Stimulated activated CD8-positive, alpha-beta memory T cell treated with anti-CD3 and anti-CD28 coated beads, Interleukin-4, amount 100 ng/mL, for 4 hours (primary cell): ENCODE data around the gene STOML3.
"Not testable (repeated sequence)": the region's sequence is repeated elsewhere in the genome, so short reads cannot be mapped to it uniquely, and the experiment has no call there.

Experiments
- DNase-seq, 2 donors: peaks; one replicate each; pipeline ENCODE4 v3.0.0-alpha.2; 2020; ENCODE audit warnings: low read depth in 2 of 2, low spot score in 1 of 2

STOML3 gene

DNA sequence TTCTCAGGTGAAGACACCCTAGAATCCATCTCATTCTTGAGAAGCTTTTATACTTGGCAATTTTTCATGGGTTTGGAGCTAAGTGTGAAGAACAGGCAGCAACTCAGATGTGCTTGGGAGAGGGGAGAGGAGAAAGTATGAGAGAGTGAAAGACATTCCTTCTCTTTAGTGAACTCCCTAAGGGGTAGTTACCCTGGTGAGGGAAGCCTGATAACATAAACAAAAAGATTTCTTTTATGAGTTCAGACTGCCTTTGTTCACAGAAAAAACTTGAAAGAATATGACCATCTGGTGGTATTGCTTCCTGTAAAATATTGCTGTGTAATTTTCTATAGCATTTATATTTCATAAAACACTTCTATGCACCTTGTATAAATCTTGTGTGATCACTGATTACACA is at the start of gene STOML3:
Gene STOML3, minus strand, starts transcription at position 139 of the 400 bp plus-strand sequence. Its CDS starts 110 bp downstream, at position 29.
- DNase-seq = no peak

- no peak for DNase-seq
These were observed 49.6 kb upstream of the STOML3 start for GRCh38 chr13:39040206-39040605.

- no peak for DNase-seq
These were observed 48.4 kb upstream of the STOML3 start for GRCh38 chr13:39039041-39039440.

DNA sequence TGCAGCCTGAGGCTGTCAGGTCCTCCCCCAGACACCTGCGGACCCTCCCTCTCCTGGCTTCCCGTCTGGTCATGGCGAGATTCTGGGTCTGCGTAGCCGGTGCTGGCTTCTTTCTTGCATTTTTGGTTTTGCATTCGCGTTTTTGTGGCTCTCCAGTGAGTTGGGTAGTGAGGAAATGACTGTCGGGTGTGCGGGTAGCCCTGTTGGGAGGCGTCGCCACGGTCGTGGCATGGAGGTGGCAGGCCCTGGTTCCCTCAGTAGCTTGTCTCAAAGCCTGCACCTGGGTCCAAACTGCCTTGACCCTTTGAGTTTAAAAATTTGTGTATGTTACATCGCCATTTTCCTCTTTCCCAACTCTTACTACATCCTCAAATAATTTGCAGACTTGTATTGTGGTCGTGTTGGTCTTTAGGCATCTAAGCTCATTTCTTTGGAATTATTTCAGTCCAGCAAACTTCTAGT is 48.0 kb upstream of the STOML3 start:
- peak; percentile 7 to 8 for DNase-seq

- peak; percentile 66 to 69 for DNase-seq
These were observed 47.4 kb upstream of the STOML3 start, which contains the start of the genes NHLRC3 and PROSER1 for GRCh38 chr13:39037880-39038568. NHLRC3 (plus strand) TSS chr13:39038456; CDS start chr13:39038640, 184 bp downstream. PROSER1 (minus strand) TSS chr13:39038089; CDS start chr13:39037242, 847 bp downstream.

GRCh38 chr13:39037410-39037879 is 46.8 kb upstream of the STOML3 start:
- peak in 1 of 2 donors; percentile 8 for DNase-seq

DNA sequence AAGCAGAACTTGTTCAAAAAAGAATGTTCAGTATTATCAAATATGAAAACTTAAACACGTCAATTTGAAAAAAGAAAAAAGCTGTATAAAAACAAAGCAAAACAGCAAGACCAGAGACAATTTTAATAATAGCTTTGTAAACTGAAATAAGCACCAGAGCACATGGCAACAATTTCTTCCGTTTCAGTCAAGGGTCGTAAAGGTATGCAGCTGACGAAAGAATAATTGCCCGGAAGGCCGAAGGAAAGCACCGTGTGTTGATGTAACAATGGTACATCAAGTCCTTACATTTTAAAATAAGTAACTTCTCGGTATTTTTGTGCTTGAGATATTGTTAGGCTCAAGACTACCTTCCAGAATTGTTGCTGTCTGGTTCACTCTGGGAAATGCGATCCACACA is 45.6 kb upstream of the STOML3 start:
- no peak for DNase-seq

DNA sequence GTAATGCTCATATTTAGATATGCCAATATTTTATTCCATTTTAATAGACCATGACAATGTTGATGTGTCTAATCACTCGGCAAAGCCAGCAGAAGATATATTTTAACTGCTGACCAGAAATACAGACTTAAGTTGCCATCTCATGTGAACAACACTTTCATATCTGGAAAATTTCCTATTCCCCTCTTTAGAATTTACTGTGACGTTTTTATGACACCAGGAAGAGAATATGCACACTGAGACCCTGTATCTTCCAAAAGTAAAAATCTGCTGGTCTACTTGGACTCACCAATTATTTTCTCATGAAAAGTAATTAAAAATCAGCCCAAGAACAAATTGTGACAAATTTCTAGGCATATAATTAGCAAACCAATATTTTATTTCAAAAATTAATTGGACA is 45.2 kb upstream of the STOML3 start:
- no peak for DNase-seq

GRCh38 chr13:39035204-39035603 is 44.6 kb upstream of the STOML3 start:
- DNase-seq = no peak

DNA sequence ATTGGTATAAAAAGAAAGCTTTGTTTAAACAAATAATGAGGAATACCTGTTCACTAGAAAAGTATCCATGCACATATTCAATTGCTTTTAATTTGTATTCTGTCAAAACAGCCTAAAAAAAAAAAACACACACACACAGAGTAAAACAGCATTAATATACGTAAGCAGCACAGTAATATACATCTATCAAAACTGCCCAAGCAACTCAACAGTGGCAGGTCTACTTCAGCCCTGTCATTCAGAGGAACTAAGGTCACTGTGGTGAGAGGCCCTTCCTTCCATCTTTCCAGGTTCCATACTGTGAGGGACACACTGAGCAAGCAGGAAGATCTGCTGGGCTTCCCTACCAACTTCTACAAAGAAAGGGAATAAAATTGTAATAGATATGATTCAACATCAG is 43.5 kb upstream of the STOML3 start:
- no peak for DNase-seq

DNA sequence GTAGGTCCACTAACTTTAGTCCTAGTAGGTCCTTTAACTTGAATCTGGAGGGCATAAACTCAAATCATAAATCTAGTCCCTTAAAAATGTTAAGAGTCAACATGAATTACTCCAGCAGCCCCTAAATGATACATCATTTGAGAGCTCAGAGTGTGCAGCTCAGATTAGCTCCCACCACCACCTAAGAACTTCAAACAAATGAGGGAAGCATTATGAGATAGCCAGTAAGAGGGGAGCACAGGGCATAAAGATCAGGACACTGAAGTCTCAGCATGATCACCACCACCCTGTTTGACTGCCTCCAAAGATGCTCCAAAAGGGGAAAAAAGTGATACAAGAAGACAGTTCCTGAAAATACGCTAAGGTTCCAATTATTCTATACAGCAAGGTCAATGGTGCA is 41.5 kb upstream of the STOML3 start:
- no peak for DNase-seq

GRCh38 chr13:39025433-39025839 is 34.8 kb upstream of the STOML3 start:
- DNase-seq = no peak

DNA sequence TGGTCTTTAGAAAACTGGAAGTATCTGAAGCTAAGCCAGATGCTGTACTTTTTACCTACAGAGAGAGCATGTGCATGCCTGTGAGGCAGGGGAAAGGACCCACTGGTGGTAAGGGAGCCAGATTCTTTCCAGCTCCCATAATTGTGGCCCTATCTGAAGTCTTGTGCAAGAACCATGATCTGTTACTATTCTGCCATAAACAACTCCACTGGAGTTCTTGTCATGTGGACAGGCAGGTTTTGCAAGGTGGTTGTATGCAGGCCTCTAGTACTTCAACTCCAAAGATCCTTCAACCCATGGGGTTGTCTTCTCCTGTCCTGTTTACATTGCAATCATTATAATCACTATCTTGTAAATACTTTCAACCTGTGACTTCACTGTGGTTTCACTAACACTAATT is 33.1 kb upstream of the STOML3 start:
- no peak for DNase-seq

DNA sequence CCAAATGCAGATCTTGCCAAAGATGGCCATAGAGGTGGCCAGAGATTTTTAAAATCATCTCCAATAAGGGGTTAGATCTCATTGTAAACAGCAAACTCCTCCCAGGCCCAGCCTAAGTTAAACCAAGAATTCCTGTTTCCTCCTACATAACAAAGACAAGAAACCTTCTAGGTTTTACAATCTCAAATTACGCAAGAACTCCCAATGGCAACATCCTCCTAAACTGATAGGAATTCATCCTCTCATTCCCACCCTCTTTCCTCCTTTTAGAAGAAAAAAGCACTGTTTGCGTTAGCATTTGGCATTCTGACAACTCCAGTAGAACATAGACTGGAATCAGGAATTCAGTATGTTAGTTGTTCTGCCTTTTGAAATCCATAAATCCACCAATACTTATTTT is 32.7 kb upstream of the STOML3 start:
- no peak for DNase-seq

GRCh38 chr13:39020853-39021462 is 30.3 kb upstream of the STOML3 start:
- no peak for DNase-seq

DNA sequence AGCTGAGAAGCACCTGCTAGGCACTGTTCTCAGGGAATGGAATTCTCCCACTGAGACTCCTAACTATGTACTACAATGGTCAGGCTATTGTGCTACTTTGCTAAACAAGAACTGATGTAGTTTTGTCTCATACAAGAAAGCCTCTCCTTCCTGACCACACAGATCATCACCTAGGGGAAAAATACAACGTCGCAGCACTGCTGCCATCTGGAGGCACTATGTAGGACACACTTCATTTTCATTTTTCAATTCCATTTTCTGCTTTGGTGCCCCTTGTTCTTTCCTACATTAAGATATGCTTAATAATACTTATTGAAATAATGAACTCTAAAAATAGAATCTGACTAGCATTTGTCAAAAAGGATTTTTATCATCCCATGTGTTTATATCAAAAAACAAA is 26.2 kb upstream of the STOML3 start:
- no peak for DNase-seq

GRCh38 chr13:39016087-39016486 is 25.5 kb upstream of the STOML3 start:
- no peak for DNase-seq

GRCh38 chr13:39013462-39013861 is 22.8 kb upstream of the STOML3 start:
- no peak for DNase-seq

GRCh38 chr13:39012608-39013007 is 22.0 kb upstream of the STOML3 start:
- no peak for DNase-seq

DNA sequence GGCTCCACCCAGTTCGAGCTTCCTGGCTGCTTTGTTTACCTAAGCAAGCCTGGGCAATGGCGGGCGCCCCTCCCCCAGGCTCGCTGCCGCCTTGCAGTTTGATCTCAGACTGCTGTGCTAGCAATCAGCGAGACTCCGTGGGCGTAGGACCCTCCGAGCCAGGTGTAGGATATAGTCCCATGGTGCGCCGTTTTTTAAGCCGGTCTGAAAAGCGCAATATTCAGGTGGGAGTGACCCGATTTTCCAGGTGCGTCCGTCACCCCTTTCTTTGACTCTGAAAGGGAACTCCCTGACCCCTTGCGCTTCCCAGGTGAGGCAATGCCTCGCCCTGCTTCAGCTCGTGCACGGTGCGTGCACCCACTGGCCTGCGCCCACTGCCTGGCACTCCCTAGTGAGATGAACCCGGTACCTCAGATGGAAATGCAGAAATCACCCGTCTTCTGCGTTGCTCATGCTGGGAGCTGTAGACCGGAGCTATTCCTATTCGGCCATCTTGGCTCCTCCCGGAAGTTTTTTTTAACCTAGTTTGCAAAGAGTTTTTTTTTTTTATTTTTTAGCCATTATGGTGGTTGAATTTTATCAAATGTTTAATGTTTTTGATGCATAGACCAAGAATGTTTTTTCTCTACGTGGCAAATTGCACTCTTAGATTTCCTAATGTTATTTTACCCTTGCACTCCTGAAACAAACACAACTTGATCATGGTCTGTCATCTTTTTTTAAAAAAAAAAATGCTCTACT is 15.9 kb upstream of the STOML3 start:
- DNase-seq = not testable (repeated sequence)

- DNase-seq = no peak
These were observed 8.1 kb upstream of the STOML3 start for GRCh38 chr13:38998739-38999138.

DNA sequence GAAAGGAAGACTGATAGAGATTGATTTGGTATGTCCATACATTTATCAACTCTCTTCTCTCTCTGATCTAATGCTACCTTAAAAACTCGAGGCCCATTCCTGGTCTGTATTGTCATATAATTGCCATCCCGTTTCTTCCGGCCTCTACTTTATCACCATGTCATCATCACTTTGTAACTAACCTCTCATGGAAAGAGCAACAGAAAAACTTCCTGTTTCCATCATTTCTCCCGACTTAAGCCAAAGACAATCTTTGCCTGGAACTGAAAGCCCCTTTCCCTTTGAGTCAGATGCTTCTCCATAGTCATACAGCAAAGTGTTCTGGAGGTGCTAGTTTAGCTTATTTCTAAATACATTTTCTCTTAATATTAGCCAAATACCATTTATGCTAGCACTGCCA is 2.8 kb upstream of the STOML3 start:
- no peak for DNase-seq
